NCI-H2081 (cell line): ENCODE results near the gene DOHH.

Source experiments
- DNase-seq, 2 experiments: peaks; one replicate each; lab custom pipeline; 2025; lab: John Stamatoyannopoulos, UW

Gene DOHH

DNA sequence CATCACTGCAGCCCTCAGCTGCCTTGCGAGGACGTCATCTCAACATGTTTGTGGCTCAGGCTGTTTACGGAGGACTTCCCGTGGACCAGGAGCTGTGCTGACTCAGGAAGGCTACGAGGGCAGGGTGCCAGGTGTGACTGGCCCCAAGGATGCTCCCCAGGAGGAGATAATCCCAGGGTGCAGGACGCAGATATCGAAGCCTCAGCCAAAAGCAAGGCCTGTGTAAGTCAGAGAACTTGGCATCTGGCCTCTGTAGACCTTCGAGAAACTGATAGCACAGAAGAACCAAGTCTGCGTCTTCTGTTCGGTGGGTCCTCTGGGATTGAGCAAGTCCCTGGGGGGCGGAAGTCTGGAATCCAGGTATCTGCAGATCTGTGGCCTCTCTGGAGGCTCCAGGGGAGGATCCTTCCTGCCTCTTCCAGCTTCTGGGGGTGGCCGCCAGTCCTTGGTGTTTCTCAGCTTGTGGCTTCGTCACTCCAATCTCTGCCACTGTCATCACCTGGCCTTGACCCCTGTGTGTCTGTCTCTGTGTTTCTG, 2.6 kb upstream of the DOHH start:
- DNase-seq, result no peak

DNA sequence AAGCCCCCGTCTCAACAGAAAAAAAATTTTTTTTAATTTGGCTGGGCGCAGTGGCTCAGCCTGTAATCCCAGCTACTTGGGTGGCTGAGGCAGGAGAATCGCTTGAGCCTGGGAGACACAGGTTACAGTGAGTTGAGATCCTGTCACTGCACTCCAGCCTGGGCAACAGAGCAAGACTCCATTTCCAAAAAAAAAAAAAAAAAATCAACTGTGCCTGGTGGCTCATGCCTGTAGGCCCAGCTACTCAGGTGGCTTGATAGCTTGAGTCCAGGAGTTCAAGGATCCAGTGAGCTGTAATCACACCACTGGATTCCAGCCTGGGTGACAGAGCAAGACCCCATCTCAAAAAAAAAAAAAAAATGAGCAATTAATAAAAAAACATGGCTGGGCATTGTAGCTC, 1.3 kb upstream of the DOHH start:
- DNase-seq, result no peak

DNA sequence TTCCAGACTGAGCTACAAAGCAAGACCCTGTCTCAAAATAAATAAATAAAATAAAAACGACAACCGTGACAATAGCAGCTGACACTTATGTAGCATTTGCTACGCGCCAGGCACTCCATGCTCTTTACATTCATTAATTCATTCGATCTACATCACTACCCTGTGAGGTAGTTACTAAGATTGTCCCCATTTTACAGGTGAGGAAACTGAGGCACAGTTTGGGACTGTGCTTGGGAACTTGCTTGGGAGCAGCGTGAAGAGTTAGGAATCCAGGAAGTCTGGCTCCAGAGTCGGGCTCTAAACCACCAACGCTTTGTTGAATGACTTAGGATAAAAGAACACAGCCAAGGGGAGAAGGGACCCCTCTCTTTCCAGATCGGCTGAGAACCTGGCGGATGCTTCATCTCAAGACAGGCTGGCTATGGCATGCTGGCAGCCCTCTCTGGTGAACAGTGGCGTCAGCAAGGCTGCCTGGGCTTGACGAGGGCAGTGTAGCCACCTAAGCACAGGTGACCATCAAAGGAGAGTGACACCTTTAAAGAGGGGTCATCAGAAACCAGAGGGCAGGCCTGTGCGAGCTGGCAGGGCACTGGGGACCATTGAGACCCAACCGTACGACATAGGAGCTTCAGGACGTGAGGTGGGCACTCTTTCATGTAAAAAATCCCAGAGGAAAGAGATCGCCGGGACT, 591 bp downstream of the DOHH start:
- no peak for DNase-seq

DNA sequence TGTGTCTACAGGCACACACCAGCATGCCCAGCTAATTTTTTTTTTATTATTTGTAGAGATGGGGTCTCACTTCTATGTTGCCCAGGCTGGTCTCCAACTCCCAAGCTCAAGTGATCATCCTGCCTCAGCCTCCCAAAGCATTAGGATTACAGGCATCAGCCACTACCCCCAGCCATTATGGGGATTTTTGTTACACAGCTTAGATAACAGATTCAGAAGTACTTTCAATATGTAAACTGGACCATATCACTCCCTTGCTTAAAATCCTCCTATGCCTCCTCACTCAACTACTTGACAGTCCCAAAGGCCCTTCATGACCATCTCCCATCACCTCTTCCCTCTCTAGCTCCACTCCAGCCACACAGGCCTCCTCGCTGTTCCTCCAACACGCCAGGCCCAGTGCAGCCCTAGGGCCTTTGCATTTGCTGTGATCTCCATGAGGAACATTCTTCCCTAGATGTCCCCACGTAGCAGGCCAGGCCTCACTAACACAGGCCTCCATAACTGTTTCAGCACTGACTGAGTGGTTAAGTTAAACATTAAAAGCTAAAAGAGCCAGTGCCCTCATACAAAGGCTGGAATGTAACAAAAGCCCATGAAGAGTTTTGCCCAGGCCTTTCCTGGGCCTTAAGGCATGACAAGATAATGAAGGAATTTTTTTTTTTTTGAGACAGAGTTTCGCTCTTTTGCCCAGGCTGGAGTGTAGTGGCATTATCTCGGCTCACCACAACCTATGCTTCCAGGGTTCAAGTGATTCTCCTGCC, 2.5 kb downstream of the DOHH start:
- no peak for DNase-seq

DNA sequence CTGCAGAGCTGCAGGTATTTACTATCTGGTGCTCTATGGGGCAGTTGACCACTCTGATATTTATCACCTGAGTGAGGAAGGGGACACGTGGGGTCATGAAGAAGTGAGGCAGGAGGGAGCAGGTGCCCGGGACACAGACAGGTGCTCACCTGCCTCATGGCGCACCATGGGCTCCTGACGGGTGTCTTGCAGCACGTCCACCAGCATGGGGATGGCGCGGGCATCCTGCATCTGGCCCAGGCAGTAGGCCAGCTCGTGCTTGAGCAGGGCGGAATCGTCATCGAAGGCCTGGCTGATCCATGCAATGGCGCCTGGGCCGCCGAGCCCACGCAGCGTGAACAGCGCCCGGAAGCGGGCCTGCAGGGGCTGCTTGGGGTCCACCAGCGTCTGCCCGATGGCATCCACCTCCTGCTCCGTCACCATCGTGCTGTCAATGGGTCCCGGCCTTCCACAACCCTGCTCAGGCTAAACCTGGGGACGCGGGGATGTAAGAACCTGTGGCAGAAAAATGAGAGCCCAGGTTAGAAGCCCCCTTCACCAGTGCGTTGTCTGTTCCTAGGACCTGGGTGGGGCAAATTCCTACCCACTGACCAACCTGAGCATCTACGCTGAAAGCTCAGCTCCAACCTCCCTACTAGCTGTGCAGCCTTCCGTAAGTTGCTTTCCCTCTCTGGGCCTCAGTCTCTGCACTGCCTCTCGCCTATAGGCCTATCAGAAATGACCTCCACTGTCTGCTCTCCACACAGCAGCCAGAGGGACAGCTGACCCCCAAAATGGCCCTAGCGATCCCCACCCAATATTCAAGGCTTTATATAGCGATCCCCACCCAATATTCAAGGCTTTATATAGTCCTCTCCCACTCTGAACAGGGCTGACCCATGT, 3.8 kb downstream of the DOHH start:
- no peak for DNase-seq

DNA sequence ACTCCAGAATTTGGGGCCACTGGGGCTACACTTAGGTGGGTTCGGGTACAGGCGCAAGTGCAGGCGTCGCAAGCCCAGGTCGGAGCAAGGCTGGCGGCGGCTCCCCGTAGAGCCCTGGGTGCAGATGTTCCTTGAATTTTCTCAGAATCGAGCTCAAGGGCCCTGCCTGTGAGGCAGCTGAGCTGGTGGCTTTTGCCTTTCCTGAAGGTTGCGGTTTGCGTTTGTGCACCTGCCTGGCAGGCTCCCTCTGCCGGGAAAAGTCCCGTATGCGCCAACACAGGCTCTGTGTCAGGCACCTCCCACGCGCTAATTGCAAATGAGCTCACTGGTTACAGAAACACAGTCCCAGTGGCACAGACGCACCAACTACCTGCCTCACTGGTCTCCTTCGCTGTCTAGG, 5.9 kb downstream of the DOHH start:
- no peak for DNase-seq

DNA sequence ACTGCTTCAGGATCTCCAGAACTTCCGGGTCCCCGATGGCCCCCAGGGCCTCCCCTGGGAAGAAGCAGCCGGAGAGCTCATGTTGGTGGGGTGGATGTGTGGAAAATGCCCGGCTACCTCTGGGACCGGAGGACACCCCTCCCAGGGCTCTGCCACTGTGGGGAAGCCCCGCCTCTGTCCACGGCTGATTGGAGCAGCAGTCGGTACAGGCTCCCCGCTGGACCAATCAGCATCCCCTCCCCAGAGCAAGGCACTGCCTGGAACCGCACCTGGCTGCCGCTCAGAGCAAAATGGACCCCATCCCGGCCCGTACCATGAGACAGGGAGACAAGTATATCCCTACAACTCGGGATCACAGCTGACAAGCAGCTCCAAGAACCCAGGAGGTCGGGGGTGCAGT, 6.4 kb downstream of the DOHH start:
- DNase-seq, result no peak

DNA sequence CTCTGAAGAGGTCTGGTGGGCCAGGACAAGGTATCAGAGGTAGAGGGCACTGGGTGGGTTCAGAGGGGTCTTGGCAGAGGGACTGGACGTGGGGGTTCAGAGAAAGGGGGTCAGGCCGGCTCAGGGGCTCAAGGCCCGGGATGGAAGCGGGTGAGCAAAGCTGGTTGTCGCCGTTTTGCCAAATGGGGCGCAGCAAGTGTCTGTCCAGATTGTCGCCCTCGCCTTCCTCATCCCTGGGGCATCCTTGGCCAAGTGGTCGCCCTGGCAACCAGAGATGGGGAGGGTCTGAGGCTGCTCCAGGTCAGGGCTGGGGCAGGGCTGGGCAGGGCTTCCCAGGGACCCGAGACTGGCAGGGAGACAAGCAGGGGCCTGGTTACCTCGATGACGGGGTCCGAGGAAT, 6.8 kb downstream of the DOHH start:
- no peak for DNase-seq

DNA sequence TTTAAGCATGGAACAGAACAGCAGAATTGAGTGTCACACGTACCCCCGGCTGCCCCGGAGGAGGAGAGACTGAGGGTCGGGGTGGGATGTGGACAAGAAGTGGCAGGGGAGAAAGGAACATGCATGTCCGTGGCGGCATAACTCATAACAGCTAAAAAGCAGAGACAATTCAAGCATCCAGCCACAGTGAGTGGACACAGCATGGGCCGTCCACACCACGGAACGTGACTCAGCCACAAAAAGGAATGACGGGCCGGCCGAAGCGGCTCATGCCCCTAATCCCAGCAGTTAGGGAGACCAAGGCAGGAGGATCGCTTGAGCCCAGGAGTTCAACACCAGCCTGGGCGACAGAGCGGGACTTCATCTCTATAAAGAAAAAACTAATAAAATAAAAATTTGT, 7.6 kb downstream of the DOHH start:
- no peak for DNase-seq

DNA sequence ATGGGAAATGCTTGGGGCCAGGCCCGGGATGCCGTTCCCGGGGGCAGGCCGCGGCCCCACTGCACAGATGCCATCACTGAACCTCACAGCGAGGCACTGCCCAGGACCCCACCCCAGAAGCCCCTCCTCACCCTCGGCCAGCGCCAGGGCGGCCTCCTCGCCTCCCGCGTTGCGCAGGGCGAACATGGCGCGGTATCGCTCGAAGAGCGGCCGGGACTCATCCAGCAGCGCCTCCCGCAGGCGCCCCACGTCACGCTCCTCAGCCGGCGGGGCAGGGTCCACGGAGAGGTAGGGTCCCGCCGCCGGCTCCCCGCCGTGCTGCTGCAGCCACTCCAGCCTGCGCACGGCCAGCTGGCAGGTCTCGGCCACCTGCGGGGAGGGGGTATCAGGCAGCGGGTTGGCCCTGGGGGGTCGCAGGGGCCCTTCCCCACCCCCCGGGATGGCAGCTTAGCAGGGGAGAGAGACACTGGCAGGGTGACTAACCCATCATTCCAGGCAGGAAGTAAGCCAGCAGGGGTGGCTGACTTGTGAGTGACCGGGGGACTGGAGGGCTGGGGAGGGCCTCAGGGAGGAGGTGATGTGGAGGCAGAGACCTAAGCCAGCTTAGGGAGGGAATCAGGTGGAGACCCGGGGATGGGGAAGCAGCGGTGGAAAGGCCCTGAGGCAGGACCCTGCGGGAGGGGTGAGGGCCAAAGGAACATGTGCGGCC, 8.2 kb downstream of the DOHH start:
- DNase-seq, result no peak

DNA sequence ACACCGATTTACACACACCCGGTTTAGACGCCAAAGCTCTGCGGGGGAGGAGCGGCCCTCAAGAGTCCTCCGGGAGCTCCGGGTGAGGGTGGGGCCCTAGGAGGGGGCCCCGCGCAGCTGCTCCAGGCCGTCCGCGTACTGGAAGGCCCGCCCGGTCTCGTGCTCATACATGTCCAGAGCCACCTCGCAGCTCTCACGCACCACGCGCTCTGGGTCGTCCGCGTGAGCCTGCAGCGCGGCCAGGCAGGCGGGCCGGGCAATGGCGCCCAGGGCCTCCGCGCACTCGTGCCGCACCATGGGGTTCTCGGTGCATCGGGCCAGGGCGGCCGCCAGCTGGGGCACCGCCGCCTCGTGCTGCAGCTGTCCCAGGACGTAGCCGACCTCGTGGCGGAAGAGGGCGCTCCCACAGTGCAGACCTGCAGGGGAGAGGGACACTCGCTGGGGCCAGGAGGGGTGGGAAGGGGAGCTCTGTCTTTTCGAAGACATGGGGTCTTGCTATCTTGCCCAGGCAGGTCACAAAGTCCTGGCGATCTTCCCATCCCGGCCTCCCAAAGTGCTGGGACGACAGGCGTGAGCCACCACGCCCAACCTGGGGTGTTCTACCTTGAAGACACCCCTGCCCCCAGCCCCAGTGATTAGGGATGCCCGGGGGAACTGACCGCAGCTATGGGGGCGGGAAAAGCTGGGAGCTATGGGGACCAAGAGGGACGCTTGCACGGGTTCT, 8.9 kb downstream of the DOHH start:
- DNase-seq, result no peak

DNA sequence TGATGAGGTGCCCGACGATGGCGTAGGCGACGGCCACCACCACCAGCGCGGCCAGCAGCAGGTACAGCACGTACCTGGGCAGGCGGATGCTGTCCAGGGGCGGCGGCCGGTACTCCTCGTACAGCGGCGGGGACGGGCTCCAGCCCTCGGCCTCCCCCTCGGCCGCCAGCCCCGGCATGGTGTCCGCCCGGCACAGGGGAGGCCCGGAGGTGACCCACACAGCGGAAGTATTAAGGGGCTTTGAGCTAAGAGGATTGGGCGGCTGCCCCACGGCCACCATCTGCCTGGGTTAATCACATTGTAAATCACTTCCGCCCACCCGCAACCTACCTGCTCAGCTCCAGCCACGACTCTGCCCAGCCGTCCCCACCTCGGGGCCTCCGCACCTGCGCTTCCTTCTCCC, 17.2 kb downstream of the DOHH start, which contains the start of gene SMIM44:
TSS of gene SMIM44 (minus strand) at position 216 of the 403 bp plus-strand sequence. CDS start at position 178, 38 bp downstream.
- DNase-seq, result no peak

DNA sequence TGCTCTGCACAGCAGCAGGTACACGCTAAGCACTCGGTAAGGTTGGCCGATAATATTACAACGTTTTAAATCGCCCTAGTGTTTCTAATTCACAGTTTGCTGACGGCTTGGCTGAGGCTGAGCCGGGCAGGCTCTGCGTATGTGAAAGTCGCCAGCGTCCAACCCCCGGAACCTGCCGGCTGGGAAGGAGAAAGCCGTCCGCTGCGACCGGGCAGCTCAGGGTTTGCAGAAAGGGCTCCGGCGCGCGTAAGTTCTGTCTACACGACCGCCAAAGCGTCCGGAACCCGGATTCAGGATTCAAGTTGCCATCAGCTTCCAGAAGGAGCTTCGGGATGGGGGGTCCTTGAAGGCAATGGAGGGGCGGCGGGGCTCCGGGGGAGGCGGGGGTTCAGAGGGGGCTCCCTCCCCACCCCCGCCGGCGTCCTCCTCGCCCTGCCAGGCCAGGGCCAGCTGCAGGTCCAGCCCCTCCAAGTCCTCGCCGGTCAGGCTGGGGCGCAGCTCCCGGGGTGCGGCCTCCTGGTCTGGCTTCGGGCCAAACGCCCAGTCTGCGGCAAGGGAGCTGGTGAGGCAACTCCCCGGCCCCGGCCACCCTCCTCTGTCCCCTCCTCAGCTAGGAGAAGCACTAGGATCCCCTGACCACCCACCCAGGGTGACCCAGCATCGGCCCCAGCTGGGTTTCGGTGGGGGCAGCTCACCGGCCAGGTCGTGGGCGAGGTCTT, 17.8 kb downstream of the DOHH start:
- DNase-seq, result no peak

DNA sequence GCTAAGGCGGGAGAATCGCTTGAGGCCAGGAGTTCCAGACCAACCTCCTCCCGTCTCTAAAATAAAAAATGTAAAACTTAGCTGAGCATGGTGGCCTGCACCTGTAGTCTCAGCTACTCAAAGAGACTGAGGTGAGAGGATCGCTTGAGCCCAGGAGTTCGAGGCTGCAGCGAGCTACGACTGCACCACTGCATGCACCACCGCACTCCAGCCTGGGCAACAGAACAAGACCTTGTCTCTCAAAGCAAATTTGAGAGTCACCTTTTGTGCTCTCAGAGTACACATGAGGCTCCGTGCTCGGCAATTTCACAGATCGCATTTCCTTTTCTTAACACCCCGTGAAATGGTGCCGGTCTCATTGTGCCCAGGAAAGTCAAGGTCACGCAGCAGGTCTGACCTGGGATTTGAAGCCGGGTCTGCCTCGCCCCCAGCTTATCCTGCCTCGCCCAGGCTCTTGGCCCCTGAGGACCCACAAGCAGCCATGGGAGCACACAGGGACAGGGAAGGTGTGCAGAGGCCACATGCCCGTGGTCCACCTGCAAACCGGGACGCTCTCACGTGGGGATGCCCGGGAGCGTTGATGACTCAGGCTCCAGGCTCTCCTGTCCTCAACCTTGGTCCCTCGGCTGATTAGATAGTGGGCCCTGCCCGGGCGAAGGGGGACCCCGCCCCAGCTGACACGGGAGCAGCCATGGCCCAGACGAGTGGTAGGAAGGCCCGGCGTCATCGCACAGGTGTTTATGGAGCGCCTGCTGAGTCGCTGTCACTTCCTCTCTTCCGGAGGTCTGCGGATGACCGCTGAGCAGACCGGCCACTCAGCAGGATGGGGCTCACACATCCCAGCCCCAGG, 19.0 kb downstream of the DOHH start:
- no peak for DNase-seq

DNA sequence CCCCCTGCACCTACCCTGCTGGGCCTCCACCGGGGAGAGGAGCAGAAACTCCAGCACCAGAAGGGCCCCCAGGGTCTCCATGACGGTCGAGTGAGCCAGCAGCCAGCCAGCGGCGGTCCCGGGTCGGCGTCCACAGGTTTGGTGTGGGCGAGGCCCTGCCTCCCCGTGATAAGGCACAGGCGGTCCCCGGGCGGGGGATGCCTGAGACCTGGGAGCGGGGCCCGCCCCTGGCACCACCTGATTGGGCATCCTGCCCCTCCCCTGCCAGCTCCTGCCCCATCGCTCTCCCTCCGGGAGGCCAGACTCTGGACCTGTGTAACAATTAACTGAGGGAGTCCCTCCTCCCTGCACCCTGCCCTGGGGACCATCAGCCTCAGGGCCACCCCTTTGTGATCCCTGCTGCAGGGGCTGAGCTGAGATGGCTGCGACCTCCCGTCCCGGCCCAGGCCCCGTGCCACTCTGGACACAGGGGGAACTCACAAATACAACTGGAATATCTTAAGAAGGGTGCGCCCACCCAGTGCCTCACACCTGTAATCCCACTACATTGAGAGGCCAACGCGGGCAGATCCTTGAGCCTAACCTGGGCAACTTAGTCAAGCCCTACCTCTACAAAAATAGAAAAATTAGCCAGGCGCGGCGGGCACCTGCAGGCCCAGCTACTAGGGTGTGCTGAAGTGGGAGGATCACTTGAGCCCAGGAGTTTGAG, 19.9 kb downstream of the DOHH start, which contains the start of gene SMIM24:
TSS of gene SMIM24 (minus strand) at position 143 of the 709 bp plus-strand sequence. CDS start at position 81, 62 bp downstream.
- no peak for DNase-seq

DNA sequence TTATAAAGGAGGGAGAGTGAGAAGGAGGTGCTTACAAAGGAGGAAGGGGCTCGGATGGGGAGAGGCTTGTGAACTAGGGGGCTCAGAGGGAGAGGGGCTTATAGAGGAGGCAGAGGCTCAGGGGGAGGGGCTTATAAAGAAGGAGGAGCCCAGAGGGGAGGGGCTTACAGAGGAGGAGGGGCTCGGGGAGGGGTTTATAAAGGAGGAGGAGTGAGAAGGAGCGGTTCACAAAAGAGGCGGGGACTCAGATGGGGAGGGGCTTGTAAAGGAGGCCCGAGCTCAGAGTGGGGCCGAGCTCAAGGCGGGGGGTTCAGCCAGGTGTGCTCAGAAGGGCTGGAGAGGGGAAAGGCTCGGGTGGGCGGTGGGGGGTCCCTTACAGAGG, 20.6 kb downstream of the DOHH start:
- no peak for DNase-seq

DNA sequence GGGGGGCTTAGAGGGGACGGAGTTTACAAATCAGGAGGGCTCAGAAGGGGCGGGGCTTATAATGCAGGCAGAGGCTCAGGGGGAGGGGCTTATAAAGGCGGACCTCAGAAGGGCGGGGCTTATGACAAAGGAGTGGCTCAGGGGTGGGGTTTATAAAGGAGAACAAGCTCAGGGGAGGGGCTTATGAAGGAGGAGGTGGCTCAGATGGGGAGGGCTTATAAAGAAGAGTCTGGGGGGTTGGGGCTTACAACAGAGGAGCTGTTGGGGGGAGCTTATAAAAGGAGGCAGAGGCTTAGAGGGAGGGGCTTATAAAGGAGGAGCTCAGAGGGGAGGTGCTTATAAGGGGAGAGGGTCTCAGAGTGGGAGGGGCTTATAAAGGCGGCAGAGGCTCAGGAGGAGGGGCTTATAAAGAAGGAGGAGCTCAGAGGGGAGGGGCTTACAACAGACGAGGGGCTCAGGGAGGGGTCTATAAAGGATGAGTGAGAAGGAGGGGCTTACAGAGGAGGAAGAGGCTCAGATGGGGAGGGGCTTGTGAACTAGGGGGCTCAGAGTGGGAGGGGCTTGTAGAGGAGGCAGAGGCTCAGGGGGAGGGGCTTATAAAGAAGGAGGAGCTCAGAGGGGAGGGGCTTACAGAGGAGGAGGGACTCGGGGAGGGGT, 21.2 kb downstream of the DOHH start:
- peak in 1 of 2 experiments; percentile 15 for DNase-seq
